GM18502 (cell line): ENCODE results near the gene MOB2.

Experiments
- ATAC-seq: cut with Tn5 transposase; IDR thresholded peaks from one replicate; pipeline ENCODE4 v1.9.1; 2021; ENCODE audit warnings: mild to moderate bottlenecking; ENCODE audit not compliant: unreplicated experiment, poor library complexity

MOB2 gene

GRCh38 chr11:1506981-1507380 is 20.4 kb upstream of the MOB2 start:
- ATAC-seq = no peak

GRCh38 chr11:1505480-1505879 is 18.9 kb upstream of the MOB2 start:
- no peak for ATAC-seq

- no peak for ATAC-seq
Measured at GRCh38 chr11:1504581-1505290, 18.2 kb upstream of the MOB2 start.

- ATAC-seq = no peak
Measured at GRCh38 chr11:1504138-1504537, 17.6 kb upstream of the MOB2 start.

- no peak for ATAC-seq
Measured at GRCh38 chr11:1503708-1504104, 17.1 kb upstream of the MOB2 start.

GRCh38 chr11:1502954-1503707 is 16.6 kb upstream of the MOB2 start:
- no peak for ATAC-seq

GRCh38 chr11:1502168-1502953 is 15.8 kb upstream of the MOB2 start:
- ATAC-seq = no peak

- no peak for ATAC-seq
Measured at GRCh38 chr11:1501421-1502167, 15.0 kb upstream of the MOB2 start.

GRCh38 chr11:1500466-1501420 is 14.2 kb upstream of the MOB2 start:
- ATAC-seq = no peak

GRCh38 chr11:1499899-1500298 is 13.3 kb upstream of the MOB2 start:
- no peak for ATAC-seq

- ATAC-seq = no peak
Measured at GRCh38 chr11:1499261-1499890, 12.8 kb upstream of the MOB2 start.

GRCh38 chr11:1498262-1498661 is 11.7 kb upstream of the MOB2 start:
- no peak for ATAC-seq

- ATAC-seq = no peak
Measured at GRCh38 chr11:1497600-1497999, 11.0 kb upstream of the MOB2 start.

- no peak for ATAC-seq
Measured at GRCh38 chr11:1496761-1497095, 10.1 kb upstream of the MOB2 start.

- ATAC-seq = no peak
Measured at GRCh38 chr11:1496091-1496760, 9.6 kb upstream of the MOB2 start.

GRCh38 chr11:1494650-1495049 is 8.1 kb upstream of the MOB2 start:
- no peak for ATAC-seq

- ATAC-seq = no peak
Measured at GRCh38 chr11:1493650-1494244, 7.2 kb upstream of the MOB2 start.

GRCh38 chr11:1491379-1491778 is 4.8 kb upstream of the MOB2 start:
- no peak for ATAC-seq
